Hematopoietic multipotent progenitor cell treated with erythropoietin and hydrocortisone succinate and interleukin-3 and kit ligand, for 8 days (in vitro differentiated cells): Measurements from ENCODE around the gene CDKL4.
"Not testable (repeated sequence)": the region's sequence is repeated elsewhere in the genome, so short reads cannot be mapped to it uniquely, and the experiment has no call there.

Source experiments
- DNase-seq: peaks from one replicate; pipeline ENCODE4 v3.0.0-alpha.2; 2015

Gene CDKL4

DNA sequence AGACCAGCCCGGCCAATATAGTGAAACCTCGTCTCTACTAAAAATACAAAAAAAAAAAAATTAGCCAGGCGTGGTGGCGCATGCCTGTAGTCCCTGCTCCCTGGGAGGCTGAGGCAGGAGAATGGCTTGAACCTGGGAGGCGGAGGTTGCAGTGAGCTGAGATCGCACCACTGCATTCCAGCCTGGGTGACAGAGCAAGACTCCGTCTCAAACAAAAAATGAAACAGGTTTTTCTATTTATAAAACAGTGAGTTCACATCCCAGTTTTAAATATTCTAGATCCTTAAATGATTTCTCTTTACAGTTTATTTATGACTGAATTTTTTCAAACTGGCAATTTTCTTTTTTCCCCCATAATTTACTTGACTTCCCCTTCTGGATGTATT, 102.8 kb downstream of the CDKL4 start:
- DNase-seq, result not testable (repeated sequence)

DNA sequence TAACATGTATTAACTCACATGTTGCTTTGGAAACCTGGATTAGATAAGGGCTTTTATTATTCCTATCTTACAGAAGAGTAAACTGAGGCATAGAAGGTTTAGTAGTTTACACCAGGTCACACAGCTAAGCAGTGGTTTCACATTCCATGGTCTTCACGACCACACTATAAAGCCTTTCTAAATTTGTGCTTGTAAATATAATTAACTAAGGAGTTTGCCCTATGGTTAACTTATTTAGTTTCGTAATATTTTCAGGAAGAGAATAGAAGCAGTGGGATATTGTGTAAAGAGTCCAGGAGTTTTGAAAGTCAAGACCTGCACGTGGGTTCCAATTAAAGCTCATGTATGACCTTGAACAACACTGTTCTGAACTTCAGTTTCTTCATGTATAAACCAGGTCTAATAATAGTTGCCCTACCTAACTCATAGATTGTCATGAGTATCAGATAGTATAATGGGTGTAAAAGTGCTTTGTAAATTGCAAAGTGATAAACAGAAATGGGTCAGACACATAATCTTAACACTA, 103.4 kb downstream of the CDKL4 start:
- DNase-seq, result no peak

DNA sequence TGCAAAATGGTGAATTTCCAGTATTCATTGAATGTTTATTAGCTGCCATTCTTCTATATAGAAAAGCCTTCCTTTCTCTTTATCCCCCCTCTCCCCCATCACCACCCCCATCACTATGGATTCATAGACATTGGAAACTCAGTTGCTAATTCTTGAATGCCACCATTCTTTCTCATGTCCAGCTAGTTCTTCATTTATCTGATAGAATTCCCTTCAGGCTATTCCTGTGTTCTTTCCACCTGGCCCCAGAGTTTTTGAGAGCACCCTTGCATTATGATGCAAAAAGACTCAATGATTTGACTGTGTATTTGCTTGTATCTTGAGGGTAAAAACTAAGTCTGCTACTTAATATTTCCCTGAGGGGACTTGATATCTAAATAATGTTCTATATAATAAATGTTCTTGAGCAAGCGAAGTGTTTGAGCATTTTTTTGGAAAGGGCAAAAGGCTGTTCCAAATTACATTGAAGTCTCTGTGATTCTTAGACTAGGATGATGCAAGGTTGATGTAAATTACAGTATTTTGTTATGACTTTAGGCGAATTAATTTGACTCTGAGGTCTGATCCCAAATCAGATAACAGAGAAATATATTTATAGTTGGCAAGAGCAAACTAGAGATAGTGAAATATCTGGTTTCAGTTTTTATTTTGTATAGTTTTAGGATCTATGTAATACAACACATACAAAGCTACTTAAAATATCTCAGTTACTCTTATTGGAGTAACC, 104.1 kb downstream of the CDKL4 start:
- DNase-seq, result peak; percentile 63

DNA sequence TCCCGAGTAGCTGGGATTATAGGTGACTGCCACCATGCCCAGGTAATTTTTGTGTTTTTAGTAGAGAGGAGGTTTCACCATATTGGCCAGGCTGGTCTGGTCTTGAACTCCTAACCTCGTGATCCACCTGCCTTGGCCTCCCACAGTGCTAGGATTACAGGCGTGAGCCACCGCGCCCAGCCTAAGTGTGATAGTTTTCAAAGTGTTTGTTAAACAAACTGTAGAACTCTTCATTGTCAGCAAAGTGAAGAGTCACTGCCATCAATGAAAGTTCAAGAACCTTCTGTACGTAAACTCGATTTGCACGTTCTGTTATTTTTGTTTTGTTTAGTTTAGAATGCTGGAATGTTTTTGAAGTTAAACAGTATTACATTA, 104.9 kb downstream of the CDKL4 start:
- no peak for DNase-seq

DNA sequence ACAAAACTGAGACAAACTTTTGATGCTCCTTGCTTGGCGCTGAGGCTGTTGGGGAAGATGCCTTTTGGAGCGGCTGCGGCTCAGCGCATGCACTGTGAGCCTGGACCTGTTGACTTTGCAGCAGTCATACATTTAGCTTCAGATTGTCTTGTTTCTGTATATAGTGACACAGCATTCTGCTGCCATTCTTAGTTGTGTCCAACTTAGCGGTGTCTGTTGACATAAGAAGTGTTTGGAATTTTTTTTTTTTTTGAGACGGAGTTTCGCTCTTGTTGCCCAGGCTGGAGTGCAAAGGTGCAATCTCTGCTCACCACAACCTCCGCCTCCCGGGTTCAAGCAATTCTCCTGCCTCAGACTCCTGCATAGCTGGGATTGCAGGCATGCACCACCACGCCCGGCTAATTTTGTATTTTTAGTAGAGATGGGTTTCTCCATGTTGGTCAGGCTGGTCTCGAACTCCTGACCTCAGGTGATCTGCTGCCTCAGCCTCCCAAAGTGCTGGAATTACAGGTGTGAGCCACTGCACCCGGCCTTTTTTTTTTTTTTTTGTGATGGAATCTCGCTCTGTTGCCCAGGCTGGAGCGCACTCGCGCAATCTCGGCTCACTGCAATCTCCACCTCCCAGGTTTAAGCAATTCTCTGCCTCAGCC, 105.5 kb downstream of the CDKL4 start:
- not testable (repeated sequence) for DNase-seq

DNA sequence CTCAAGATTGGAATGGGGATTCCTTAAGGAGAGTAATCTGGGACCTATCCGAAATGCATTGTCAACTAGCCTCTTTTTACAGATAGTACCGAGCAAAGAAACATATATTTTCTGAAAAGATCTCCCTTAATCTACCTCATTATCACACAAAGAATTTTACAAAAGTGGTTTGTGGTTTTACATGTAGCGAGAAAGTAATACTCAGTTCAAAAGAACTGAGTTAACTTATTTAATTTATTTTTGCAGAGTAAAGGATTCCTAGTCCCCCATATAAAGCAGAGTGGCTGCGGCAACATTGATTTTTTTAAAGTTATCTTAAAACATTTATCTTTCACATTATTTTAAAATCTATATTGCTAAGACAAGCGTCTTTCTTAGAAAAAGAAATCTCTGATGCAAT, 107.0 kb downstream of the CDKL4 start:
- no peak for DNase-seq

DNA sequence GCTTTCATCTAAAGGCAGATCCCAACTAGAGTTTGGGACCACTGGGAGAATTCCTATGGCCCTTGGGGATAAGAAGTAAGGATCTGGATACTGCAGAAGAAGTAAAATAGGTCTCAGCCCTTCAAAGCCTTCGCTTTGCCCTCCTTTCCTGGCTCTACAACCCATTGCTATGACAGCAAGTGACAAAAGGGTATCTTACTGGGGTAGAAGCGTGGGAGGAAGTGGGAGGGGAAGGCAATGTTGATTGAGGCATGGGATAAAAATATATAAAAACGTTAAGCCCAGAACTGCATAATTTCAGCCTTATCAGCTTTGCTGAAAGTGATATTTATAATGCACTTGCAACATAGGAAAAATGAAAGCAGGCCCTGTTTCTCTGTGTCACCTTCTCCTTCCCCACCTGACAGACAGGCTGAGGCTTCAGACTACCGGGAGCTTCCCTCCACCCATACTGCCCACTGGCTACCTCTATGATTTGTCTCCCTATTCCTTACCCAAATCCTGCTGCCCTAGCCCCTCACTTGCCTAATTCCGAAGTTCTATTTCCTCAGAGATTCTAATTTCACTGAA, 108.0 kb downstream of the CDKL4 start:
- DNase-seq, result peak; percentile 70

DNA sequence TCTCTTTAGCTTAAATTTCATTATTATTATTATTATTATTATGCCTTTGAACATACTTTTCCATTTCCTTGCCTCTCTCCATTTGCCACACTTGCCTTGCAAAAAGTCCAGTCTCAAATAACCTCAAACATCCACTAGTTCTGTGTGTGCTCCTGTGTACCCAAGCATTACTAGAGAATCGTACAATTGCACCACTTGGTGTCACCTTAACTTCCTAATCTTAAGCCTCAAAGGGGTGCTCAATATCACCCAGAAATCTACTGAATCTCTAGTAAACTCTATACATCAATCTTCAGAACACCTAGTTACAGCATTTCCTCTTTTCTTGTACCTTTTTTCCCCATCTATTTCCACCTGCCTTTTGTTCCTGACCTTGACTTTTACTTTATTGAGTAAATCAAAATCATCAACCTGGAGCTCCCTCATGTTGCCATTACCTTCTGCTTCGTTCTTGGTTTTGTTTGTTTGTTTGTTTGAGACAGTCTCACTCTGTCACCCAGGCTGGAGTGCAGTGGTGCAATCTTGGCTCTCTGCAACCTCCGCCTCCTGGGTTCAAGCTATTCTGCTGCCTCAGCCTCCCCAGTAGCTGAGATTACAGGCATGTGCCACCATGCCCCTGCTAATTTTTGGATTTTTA, 110.4 kb downstream of the CDKL4 start:
- DNase-seq, result no peak

DNA sequence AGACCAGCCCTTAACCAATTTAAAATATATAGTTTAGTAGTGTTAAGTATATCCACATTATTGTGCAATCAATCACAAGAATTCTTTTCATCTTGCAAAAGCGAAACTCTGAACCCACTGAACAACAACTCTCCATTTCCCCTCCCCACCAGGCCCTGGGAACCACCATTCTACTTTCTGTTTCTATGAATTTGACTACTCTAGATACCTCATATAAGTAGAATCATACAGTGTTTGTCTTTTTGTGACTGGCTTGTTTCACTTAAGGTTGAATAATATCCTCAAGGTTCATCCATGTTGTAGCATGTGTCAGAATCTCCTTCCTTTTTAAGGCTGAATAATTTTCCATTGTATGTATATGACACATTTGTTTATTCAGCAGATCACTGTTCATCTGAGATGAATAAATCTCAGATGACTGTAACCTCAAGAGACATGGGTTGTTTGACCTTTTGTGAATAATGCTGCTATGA, 114.8 kb downstream of the CDKL4 start:
- no peak for DNase-seq

DNA sequence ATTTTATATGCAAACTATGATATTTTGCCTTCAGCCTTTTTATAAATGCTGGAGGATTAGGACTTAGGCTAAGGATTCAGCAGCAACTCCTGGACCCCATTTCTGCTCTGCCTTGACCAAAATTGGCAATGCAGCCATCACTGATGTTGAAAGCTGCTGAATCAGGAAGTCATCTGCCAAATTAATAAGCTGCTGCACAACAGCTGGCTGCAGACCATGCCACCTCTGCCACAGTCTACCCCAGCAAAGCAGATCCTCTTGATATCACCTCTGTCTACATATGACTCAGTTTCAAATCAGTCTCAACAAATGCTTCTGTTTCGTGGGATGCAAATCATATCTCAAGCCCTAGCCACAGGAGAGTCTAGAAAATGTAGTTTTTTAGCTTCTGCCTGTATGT, 115.8 kb downstream of the CDKL4 start:
- DNase-seq, result peak; percentile 76
